KOPT-K1 (cell line): ENCODE measurements around the gene PAK2.

Experiments used
- H3K27ac ChIP-seq: fragments of 200-600 bp; sonication (generic); 2 replicates; pipeline ENCODE4 v1.5.1; 2016; ENCODE audit warnings: antibody characterized with exemption, mild to moderate bottlenecking, low read depth, low read length; ENCODE audit not compliant: poor library complexity, severe bottlenecking
- H3K36me3 ChIP-seq: fragments of 200-600 bp; sonication (generic); 2 replicates; pipeline ENCODE4 v1.5.1; 2017; ENCODE audit warnings: antibody characterized with exemption, mild to moderate bottlenecking, low read length, moderate library complexity; ENCODE audit not compliant: insufficient read depth
- H3K9me3 ChIP-seq: fragments of 200-600 bp; sonication (generic); 2 replicates; pipeline ENCODE4 v1.5.1; 2017; ENCODE audit warnings: antibody characterized with exemption, low read length, mild to moderate bottlenecking; ENCODE audit not compliant: insufficient read depth, poor library complexity, severe bottlenecking

PAK2 gene

DNA sequence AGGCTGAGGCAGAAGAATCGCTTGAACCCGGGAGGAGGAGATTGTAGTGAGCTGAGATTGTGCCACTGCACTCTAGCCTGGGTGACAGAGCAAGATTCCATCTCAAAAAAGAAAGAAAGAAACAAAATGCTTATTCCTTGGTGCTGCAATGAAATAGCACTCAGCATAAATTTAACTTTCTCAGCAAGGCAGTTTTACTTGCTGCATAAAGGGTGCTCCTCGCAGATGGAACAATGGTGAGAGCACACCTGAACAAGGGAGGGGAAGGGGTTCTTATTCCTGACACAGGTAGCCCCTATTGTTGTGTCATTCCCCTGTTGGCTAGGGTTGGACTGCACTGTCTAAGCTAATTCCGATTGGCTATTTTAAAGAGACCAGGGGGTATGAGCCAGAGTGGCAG, 17.1 kb downstream of the PAK2 start:
- peaks cover 51% of the 10 kb centered on the region for H3K36me3 ChIP-seq
- peaks cover 20% of the 10 kb centered on the region for H3K9me3 ChIP-seq
- H3K27ac ChIP-seq = no peak overlapping the region

DNA sequence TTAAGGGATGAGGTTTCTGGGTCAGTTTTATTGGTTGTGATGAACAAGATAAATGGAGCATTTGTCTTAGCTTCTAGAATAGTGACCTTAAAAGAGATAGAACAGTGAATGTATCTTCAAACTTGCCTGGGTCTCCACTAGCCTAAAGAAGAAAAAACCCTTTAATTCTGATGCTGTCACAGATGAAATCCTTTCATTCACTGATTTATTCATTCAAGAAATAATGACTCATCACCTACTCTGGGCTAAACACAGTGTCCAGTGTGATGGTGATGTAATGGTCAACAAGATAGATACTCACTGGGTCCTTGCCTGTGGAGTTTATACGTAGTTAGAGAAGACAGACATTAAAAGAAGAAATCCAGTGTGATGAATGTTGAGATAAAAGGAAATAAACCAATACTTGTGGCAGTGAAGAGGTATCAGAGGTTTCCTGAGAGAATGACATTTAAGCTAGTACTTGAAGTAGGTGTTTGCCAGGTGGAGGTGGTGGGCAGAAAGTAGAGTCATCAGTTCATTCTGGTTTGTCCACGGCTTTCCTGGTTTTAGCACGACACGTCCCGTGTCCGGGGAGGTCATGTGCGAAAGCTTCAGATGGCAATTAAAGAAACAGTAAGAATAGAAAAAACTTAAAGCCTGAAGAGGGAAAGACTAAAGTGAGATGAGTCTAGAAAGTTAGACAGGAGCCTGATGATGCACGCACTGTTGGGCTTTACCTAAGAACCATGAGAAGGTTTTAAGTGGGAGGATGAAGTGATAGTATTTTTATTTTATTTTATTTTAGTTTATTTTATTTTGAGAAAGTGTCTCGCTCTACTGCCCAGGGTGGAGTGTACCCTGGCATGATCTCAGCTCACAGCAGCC, 18.5 kb downstream of the PAK2 start:
- Histone ChIP-seq H3K9me3 (peaks cover 20% of the 10 kb centered on the region), H3K27ac (no peak overlapping the region), H3K36me3 (peaks cover 48% of the 10 kb centered on the region)

DNA sequence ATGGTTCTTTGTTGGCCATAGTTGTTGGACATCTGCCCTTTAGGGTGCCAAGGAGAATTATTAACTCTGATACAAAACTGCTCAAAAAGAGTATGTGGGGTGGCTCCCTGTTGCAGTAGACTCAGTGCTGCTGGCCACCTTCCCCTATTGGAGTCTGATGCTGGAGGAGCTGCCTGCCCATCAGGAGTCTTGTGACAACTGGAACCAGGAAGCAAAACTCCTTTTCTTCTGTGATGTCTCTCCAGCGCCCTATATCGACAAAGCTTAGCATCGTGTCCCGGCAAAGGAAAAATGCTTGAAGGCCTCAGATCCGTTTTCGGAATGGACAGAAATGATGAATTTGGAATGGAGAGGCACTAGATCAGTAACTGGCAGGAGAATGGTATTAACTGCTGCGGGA, 23.5 kb downstream of the PAK2 start:
- Histone ChIP-seq H3K9me3 (peaks cover 5% of the 10 kb centered on the region), H3K27ac (no peak overlapping the region), H3K36me3 (peaks cover 34% of the 10 kb centered on the region)

DNA sequence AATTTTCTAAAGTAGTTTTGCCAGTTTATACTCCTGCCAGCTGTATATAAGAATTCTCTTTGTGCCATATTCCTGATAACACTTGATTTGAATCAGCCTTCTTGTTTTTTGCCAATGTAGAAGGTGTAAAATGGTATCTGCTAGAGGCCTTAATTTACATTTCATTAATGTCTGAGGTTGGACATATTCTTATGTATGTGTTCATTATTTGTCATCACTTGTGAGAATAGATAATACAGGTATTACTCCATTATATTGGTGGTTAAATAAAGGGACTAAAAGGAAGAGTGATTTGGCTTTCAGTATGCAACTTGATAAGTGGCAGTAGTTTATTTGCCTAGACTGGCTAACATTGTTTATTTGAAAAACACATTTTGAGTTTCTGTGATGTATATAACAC, 25.8 kb downstream of the PAK2 start:
- H3K9me3 ChIP-seq = no peaks in the 10 kb centered on the region
- H3K36me3 ChIP-seq = peaks cover 23% of the 10 kb centered on the region
- no peak overlapping the region for H3K27ac ChIP-seq

DNA sequence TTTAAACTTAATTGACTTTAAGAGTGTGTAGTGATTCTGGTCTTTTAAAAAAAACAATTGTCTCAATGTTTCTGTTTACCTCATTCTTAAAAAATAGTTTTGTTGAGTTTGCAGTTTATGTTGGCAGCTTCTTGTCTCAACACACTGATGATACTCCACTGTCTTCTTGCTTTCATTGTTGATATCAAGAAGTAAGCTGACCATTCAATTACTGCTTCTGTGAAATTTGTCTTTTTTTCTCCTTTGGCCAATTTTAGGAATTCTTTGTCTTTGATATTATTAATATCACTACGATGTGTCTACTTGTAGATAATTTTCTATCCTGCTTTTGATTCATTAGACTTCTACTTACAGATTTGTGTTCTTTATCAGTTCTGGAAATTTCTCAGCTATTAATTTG, 31.4 kb downstream of the PAK2 start:
- Histone ChIP-seq H3K36me3 (peaks cover 6% of the 10 kb centered on the region), H3K27ac (no peak overlapping the region), H3K9me3 (no peaks in the 10 kb centered on the region)

DNA sequence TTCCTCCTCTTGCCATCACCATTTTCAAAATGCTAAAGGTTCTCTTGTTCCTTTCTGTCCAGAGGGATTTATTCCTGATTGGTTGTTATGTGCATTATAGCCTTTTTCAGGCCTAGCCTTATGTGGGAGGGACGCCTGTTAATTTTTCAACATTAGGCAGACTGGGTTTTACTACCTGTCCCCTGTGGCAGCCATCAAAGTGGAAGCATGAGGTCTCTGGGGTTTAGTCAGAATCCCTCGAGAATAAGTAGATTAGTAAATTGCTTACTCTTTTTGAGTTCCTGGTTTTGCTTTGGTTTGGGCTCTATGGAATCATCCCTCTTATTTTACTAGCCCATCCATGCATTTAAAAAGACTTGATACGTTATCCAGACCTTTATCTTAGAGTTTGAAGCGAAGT, 32.4 kb downstream of the PAK2 start:
- no peak overlapping the region for H3K27ac ChIP-seq

DNA sequence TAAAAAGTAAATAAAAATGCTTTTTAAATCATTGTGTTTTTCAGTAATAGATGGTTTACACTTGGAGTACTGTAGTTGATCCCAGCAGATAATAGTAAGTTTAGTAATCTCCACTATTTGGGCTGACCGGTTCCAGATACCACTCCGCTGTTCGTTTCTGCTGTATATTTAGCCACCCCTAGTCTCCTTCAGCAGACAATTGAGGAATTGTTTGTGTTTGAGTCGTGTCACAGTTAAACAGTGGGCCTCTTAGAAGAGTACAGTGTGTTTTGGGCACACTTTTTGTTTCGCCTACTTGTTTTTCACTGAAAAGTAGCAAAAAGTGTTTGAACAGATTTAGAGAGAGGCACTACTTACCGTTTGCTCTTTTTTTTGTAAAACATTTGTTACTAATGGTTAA, 33.2 kb downstream of the PAK2 start:
- no peak overlapping the region for H3K27ac ChIP-seq

More for the DNA sequence above, 32.4 kb downstream of the PAK2 start:
- Histone ChIP-seq H3K36me3 (peaks cover 8% of the 10 kb centered on the region), H3K9me3 (no peaks in the 10 kb centered on the region)

DNA sequence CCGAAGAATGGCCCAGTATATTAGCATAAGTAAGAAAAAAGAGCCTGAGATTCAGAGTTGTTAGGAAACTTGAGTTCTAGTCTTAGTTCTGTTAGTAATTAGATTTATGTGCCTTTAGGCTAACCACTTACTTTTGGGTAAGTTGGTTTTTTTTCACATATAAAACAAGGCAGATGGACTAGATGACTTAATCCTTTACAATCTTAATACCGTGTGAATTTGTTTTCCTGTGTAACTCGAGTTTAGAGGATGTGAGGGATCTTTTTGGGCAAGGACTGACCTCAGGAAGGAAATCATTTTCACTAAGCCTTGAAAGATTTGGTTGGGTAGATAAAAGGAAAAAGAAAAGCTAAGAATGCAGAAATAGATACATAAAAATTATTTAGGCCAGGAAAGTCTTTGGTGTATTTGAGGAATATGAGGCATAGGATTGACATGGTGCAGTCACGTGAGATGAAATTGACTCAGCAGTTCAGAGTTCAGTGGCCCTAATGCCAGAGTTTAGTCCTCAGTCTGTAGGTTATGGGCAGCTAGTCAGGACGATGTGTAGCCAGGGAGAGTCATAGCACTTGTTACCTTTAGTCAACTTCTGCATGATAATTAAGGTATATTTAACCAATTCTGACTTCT, 34.6 kb downstream of the PAK2 start:
- H3K27ac ChIP-seq = no peak overlapping the region

More for the DNA sequence above, 33.2 kb downstream of the PAK2 start:
- peaks cover 16% of the 10 kb centered on the region for H3K36me3 ChIP-seq
- H3K9me3 ChIP-seq = no peaks in the 10 kb centered on the region

DNA sequence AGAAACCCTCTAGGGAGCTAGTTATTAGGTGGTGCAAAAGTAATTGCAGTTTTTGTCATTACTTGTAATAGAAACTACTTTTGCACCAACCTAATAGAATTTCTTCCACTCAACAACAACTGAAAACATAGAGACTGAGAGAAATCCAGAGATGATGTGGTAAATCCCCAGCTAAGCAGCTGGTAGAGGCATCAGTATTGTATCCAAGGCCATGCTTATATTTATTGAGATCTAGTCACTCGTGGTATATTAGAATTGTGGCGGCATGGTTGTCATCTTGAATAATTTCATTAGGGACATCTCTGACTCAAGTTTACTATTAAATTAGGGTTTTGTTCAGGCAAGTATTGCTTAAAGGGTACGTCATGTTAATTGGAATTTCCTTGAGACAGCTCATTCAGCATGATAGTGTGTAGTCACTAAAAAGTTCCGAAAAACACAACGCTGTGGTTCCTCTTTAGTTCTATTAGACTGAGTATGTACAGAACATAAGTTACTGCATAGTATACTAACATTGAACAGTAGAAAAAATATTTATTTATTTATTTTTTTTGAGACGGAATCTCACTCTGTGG, 35.3 kb downstream of the PAK2 start:
- Histone ChIP-seq H3K36me3 (peaks cover 28% of the 10 kb centered on the region), H3K27ac (no peak overlapping the region), H3K9me3 (peaks cover 14% of the 10 kb centered on the region)

More for the DNA sequence above, 34.6 kb downstream of the PAK2 start:
- Histone ChIP-seq H3K36me3 (peaks cover 22% of the 10 kb centered on the region), H3K9me3 (peaks cover 8% of the 10 kb centered on the region)

DNA sequence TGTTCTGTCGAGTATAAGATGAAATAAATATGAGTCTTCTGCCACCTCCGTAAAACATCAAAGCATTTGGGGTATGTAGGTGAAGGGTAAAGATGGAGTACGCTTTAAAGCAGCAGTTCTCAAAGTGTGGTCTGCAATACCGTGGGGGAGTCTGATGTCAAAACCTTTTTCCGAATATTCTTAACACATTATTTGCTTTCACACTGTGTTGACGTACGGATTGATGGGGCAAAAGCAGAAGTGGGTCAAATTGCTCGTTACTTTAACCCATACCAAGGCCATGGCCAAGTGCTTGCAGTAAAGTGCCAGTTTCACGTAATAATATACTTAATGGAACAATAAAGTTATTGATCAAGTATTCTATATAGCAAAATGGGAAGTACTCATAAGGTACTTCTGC, 36.3 kb downstream of the PAK2 start:
- Histone ChIP-seq H3K9me3 (peaks cover 19% of the 10 kb centered on the region), H3K36me3 (peaks cover 34% of the 10 kb centered on the region), H3K27ac (no peak overlapping the region)

DNA sequence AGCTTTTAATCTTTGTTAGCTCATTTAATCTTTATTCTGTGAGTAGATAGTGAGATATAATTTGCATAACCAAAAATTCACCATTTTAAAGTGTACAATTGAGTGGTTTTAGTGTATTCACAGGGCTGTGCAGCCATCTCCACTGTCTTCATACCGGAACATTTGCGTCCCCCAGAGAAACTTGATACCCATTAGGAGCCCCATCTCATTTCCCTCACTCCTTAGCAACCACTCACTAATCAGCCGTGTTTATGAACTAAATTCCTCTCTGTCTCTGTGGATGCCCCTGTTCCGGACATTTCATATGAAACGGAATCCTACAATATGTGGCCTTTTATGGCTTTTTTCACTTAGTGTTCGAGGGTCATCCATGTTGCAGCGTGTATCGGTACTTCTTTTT, 38.2 kb downstream of the PAK2 start:
- Histone ChIP-seq H3K27ac (no peak overlapping the region), H3K36me3 (peaks cover 47% of the 10 kb centered on the region), H3K9me3 (peaks cover 19% of the 10 kb centered on the region)

DNA sequence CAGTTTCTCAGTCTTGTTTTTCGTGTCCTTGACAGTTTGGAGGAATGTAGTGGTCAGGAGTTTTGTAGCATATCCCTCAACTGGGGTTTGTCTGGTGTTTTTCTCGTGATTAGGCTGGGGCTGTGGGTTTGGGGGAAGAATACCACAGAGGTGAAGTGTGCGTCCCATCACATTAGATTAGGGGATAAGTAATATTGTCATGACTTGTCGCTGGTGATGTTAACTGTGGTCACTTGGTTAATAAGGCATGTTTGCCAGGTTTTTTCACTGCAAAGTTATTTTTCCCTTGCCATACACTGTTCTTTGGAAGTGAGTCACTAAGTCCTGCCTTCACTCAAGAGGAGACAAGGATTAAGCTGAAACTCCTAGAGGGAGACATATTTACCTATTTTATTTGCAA, 39.1 kb downstream of the PAK2 start:
- H3K9me3 ChIP-seq = peaks cover 21% of the 10 kb centered on the region

DNA sequence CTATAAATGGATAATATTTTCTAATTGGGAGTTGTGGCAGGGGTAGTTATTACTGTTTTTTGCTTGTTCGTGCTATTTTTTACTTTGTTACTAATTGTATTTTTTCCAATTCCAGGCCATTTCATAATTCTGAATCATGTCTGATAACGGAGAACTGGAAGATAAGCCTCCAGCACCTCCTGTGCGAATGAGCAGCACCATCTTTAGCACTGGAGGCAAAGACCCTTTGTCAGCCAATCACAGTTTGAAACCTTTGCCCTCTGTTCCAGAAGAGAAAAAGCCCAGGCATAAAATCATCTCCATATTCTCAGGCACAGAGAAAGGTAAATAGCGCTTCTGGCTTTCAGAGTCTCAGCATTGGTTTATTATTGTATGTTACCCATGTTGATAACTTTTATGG, 42.9 kb downstream of the PAK2 start:
- Histone ChIP-seq H3K27ac (no peak overlapping the region), H3K9me3 (peaks cover 33% of the 10 kb centered on the region), H3K36me3 (peaks cover 81% of the 10 kb centered on the region)

More for the DNA sequence above, 39.1 kb downstream of the PAK2 start:
- Histone ChIP-seq H3K27ac (no peak overlapping the region), H3K36me3 (peaks cover 56% of the 10 kb centered on the region)

DNA sequence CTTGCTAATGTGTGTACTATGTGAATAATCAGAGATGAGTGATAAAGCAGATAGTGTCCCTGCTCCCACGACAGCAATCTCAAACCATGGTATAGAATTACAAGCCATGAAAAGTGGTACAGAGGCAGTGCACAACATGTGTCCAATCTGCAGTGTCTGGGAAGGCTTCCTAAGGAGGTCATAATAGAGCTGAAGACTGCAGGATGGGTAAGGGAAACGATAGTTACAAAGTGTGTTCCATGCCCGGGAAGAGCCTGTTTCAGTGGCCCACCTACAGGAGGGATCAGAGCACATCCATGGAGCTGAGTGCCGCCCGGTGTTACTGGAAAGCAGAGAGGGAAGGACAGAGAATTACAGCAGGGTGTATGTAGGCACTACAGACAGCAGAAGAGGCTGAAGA, 48.9 kb downstream of the PAK2 start:
- H3K36me3 ChIP-seq = peaks cover 89% of the 10 kb centered on the region
- H3K27ac ChIP-seq = no peak overlapping the region

DNA sequence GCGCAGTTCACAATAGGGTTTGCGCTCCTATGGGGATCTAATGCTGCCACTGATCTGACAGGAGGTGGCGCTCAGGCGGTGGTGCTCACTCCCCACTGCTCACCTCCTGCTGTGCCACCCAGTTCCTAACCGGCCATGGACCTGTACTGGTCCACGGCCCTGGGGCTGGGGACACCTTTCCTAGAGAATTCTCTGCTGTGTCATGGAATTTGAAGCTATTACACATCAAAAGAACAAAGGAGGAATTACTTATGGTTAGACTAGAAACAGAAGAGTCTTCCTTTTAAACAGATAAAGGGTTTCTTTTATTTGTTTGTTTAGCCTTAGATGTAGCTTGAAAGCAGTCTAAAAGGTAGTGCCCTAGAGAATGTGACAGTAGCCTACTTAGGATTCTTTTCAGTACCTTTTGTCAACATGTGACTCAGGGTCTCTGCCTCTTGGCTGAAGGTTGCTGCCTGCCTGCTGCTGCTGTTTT, 50.3 kb downstream of the PAK2 start:
- H3K27ac ChIP-seq = no peak overlapping the region
- H3K9me3 ChIP-seq = peaks cover 53% of the 10 kb centered on the region
- H3K36me3 ChIP-seq = peaks cover 95% of the 10 kb centered on the region

More for the DNA sequence above, 48.9 kb downstream of the PAK2 start:
- H3K9me3 ChIP-seq = peaks cover 48% of the 10 kb centered on the region
